Activated naive CD4-positive, alpha-beta T cell treated with anti-CD3 and anti-CD28 coated beads, Interleukin-2, amount 50 U/mL, for 24 hours (primary cell): ENCODE results near the gene UNC119.
"Not testable (repeated sequence)": the region's sequence is repeated elsewhere in the genome, so short reads cannot be mapped to it uniquely, and the experiment has no call there.

Experiments used
- H3K27ac Mint-ChIP-seq: one replicate; pipeline ENCODE4 v1.8.0; 2021; ENCODE audit warnings: mild to moderate bottlenecking, mixed read lengths
- H3K27me3 Mint-ChIP-seq: one replicate; pipeline ENCODE4 v1.8.0; 2021; ENCODE audit warnings: mixed read lengths
- H3K36me3 Mint-ChIP-seq: one replicate; pipeline ENCODE4 v1.8.0; 2021; ENCODE audit warnings: mixed read lengths
- H3K4me1 Mint-ChIP-seq: one replicate; pipeline ENCODE4 v1.8.0; 2021; ENCODE audit warnings: mixed read lengths
- H3K4me3 Mint-ChIP-seq: one replicate; pipeline ENCODE4 v1.8.0; 2021; ENCODE audit warnings: mild to moderate bottlenecking, mixed read lengths
- H3K9me3 Mint-ChIP-seq: one replicate; pipeline ENCODE4 v1.8.0; 2021; ENCODE audit warnings: mixed read lengths

Gene UNC119

DNA sequence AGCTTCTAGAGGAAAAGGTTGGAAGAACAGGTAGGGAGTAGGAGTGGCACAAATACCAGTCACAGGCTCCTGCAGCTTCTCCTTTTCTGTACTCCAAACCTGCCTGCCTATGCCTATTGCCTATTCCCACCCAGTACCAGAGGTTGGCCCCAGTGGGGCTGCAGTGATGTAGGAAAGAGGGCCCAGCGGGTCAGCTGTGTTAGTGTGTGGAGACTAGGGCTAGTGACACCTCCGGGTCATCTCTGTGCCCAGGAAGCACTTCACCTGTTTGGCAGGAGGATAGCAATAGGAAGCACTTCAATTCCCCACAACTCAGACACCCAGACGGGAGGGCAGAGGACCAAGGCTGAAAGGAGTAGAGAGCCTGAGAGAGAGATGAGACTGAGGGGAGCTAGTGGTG, 23.6 kb upstream of the UNC119 start:
- not testable (repeated sequence) for H3K9me3 Mint-ChIP-seq, H3K36me3 Mint-ChIP-seq, H3K27me3 Mint-ChIP-seq
- H3K4me1 Mint-ChIP-seq, result peaks cover 42% of the 10 kb centered on the region
- H3K4me3 Mint-ChIP-seq, result peak overlapping the region; percentile 83
- peak overlapping the region; percentile 65 for H3K27ac Mint-ChIP-seq

DNA sequence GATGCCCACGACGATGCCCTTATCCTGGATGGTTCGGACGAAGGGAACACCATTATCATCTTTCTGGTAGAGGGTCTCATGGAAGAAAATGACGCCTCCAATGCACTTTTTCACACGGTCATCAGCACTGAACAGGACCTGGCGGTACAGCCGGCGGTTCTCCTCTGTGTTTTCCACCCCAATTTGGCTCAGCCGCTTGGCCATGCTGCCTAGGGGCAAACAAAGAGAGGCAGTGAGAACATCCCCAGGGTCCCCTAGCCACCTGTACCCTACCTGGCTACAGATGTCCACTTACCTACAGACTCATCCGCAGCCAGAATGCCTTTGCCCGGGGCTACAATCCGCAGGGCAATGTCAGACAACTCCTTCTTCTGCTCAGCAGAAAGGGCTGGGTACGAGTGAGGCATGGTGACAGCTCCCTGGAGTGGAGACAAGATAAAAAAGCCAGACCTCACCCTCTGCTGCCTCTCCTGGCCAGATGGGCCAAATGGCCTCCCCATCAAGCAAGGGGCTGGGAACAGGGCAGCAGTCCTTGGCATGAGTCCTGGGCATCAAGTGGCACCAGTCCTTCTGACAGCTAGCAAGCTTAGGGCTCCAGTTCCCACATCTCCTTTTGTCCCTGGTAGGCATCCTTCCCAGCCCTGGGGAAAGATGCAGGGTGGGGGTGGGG, 22.8 kb upstream of the UNC119 start:
- Mint-ChIP-seq H3K4me1 (peaks cover 48% of the 10 kb centered on the region), H3K36me3 (peaks cover 2% of the 10 kb centered on the region), H3K27ac (peak overlapping the region; percentile 59), H3K27me3 (no peaks in the 10 kb centered on the region), H3K4me3 (no peak overlapping the region), H3K9me3 (no peaks in the 10 kb centered on the region)

DNA sequence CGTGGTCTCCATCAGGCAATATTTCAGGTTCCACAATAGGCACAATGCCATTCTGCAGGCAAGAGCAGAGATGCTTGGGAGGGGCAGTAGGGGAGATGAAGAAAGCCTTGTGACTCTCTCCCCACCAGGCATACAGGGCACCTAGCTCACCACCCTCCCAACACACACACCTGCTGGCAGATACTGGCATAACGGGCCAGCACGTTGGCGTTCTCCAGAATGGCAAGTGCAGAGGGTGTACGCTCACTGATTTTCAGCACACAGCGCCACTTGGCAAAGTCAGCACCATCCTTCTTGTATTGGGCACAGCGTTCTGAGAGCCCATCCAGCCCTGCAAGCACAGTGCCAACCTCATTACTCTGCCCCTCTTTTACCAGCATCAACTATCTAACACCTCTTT, 22.1 kb upstream of the UNC119 start:
- H3K4me1 Mint-ChIP-seq, result peaks cover 55% of the 10 kb centered on the region
- peaks cover 2% of the 10 kb centered on the region for H3K36me3 Mint-ChIP-seq
- H3K27me3 Mint-ChIP-seq, result no peaks in the 10 kb centered on the region
- H3K4me3 Mint-ChIP-seq, result no peak overlapping the region
- no peaks in the 10 kb centered on the region for H3K9me3 Mint-ChIP-seq
- H3K27ac Mint-ChIP-seq, result no peak overlapping the region

DNA sequence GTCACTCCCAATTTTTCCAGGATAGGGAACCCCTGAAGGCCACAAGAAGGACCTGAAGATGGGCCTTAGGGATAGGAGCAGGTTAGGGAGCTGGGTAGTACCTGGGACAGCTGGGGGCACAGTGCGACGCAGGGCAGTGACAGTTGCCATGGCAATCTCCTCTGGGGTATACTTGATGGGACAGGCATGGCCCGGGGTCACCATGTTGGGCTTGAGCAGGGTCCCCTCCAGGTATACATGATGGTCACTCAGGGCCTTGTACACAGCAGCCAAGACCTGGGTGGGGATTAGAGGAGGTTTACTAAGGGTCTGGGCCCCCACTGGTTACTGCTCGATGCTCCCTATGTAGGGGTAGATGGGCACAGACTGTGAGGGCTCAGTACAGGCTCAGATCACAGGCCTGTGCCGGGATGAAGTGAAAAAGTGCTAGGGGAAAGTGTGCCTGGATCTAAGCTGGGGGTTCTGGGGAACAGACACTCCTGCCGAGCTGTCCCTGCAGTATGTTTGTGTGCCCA, 21.6 kb upstream of the UNC119 start:
- H3K4me1 Mint-ChIP-seq, result peaks cover 58% of the 10 kb centered on the region
- no peak overlapping the region for H3K4me3 Mint-ChIP-seq
- H3K9me3 Mint-ChIP-seq, result no peaks in the 10 kb centered on the region
- H3K27ac Mint-ChIP-seq, result no peak overlapping the region
- H3K36me3 Mint-ChIP-seq, result peaks cover 2% of the 10 kb centered on the region
- H3K27me3 Mint-ChIP-seq, result no peaks in the 10 kb centered on the region

DNA sequence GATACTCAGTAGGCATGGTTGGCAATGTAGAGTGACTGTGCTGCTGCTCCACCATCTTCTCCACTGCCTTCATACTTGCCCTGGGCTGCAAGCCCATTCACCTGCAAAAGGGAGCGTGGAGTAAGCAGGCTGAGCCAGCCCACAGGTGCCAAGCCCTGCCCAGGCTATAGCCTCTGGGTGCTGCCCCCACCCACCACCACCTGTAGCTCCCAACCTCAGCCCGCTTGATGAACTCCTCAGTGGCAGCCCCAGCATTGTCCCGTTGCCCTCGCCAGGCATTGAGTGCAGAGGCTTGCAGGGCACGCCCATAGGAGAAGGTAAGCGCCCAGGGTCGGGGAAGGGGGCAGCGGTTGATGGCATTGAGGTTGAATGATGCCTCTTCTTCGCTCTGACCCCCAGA, 21.1 kb upstream of the UNC119 start:
- Mint-ChIP-seq H3K27me3 (no peaks in the 10 kb centered on the region), H3K27ac (no peak overlapping the region), H3K4me1 (peaks cover 60% of the 10 kb centered on the region), H3K9me3 (no peaks in the 10 kb centered on the region), H3K4me3 (no peak overlapping the region), H3K36me3 (peaks cover 2% of the 10 kb centered on the region)

DNA sequence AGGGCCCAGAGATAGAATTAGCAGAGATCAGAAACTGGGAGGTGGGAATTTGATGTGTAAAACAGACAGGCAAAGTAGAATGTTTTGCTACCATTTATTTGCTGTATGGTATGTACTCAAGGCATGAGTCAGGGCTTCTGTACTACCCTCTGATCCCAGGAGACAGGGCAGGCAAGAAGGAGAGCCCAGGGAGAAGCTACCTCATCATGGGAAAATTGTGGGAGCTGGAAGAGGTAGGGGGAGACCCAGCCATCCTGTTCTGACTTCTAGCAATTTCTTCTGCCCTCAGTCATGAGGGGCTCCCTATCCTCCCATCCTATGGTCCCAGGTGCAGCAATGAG, 20.6 kb upstream of the UNC119 start:
- Mint-ChIP-seq H3K4me3 (no peak overlapping the region), H3K27ac (peak overlapping the region; percentile 10), H3K4me1 (peaks cover 66% of the 10 kb centered on the region)

DNA sequence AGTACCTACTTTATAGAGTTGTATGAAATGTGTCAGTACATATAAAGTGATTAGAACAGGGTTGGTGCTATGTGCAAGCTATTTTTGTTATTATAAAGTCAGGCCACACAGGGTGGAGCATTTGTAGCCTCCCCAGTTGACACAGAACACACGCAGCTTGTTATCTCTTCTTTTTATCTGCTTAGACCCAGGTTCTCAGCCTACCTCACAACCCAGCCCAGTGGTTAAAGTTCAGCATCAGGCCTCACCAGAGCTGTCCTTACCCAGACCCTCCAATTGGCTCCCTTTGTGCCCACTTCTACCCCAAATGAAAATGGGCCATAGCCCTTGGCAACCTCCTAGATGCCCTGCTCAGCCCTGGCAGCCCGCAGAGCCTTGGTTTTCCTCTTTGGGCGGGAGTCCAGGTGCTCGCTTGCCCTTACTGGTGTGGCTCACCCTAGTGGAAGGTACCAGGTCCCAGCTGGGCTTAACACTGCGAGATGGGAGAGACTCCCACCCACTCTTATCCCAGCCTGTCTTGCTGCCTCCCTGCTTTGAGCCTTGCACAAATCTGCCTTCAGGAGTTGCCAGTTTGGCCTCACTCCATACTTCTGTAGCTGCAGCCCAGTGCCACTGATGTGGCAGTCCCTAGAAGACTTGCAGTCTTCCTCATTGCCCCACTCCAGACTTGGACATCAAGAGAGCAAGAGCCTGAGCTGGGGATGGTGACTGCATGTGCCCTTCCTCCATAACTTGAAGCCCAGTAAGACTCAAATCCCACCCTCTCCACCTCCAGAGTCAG, 20.0 kb upstream of the UNC119 start:
- H3K4me3 Mint-ChIP-seq, result peak overlapping the region; percentile 94
- H3K36me3 Mint-ChIP-seq, result peaks cover 4% of the 10 kb centered on the region
- no peaks in the 10 kb centered on the region for H3K9me3 Mint-ChIP-seq
- peak overlapping the region; percentile 87 for H3K27ac Mint-ChIP-seq
- H3K27me3 Mint-ChIP-seq, result no peaks in the 10 kb centered on the region
- H3K4me1 Mint-ChIP-seq, result peaks cover 71% of the 10 kb centered on the region

More for the DNA sequence above, 20.6 kb upstream of the UNC119 start:
- no peaks in the 10 kb centered on the region for H3K27me3 Mint-ChIP-seq
- H3K9me3 Mint-ChIP-seq, result no peaks in the 10 kb centered on the region
- peaks cover 2% of the 10 kb centered on the region for H3K36me3 Mint-ChIP-seq

DNA sequence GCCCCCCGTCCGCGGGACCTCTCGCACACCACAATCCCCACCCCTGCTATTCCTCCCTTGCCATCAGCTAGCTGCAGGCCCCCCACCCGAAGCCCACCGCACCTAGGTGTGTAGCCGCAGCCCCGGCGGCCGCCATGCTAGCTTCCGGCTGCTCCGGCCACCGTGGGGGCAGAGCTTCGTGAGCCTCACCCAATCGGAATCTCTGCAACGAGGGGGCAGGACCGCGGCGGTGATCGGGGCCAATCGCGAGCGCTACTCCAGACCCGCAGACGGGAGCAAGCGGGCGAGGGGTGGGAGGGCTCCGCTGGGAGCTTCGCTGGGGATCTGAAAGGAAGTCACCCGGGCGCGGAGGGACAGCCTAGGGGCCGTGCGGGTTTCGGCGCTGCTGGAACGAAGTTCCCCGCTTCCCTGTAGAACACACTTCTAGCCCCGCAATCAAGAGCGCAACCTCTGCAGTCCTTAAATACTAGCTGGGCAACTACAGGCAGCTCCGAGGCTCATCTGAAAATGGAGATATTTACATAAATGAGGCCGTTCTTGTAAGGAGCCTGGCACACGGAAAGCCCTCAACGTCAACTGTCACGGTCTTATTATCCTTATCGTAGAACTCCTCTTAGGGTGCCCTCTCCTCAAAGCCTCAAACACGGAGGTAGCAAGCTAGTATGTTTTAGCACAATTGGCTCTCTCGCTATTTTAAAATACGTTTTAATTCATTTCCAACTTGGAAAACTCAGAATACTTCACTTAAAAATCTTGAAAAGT, 19.1 kb upstream of the UNC119 start, which contains the start of gene PIGS:
TSS of gene PIGS (minus strand) at position 164 of the 762 bp plus-strand sequence. CDS start at position 136, 28 bp downstream.
- no peaks in the 10 kb centered on the region for H3K9me3 Mint-ChIP-seq
- H3K4me3 Mint-ChIP-seq, result peak within 1 kb of the TSS; percentile 94
- peaks cover 70% of the 10 kb centered on the region for H3K4me1 Mint-ChIP-seq
- no peaks in the 10 kb centered on the region for H3K27me3 Mint-ChIP-seq
- peaks cover 6% of the 10 kb centered on the region for H3K36me3 Mint-ChIP-seq
- peak within 1 kb of the TSS; percentile 97 for H3K27ac Mint-ChIP-seq

DNA sequence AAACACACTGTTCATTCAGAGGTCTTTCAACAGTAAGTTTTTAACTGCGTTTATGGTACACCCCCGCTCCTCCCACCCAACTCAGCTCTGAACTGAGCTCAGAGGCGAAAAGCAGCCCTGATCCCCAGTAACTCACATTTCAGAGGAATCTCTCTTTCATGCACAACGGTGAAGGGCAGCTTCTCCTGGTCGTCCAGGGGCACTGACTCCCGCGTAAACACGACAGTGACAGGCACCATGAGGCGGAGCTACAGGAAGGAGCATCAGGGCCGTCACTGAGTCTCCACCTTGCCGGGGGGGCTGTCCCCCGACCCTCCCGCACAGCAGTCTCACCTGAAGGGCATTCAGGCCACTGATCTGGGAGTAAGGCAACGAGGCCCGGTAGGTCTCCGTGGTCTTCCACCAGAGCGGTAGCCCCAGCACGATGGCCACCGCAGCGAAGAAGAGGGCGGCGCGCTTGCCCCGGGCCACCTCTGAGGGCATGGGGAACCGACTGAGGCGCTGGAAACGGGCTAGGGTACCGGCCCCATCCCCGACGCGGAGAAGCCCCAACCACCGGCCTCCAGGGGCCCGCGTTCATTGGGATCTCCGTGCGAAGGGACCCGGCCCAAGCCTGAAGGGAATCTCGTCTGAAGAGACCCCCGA, 18.4 kb upstream of the UNC119 start:
- Mint-ChIP-seq H3K36me3 (peaks cover 6% of the 10 kb centered on the region), H3K27me3 (no peaks in the 10 kb centered on the region), H3K9me3 (no peaks in the 10 kb centered on the region), H3K4me3 (peak overlapping the region; percentile 94), H3K27ac (peak overlapping the region; percentile 97), H3K4me1 (peaks cover 63% of the 10 kb centered on the region)

DNA sequence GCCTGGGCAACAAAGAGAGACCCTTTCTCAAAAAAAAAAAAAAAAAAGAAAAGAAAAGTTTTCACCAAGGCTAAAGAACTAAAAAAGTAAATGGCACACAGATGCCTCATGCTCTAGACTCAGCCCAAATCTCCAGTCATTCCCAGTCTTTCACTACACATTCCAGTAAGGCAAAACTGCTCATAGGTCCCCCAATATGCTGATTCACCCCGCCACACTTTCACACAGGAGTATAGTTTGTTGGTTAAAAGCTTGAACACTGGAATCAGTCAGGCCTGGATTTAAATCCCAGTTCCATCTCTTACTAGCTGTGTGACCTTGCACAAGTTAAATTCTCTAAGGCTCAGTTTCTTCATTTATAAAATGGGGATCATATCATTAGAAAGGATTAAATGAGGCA, 17.0 kb upstream of the UNC119 start:
- H3K4me1 Mint-ChIP-seq, result peaks cover 65% of the 10 kb centered on the region
- no peaks in the 10 kb centered on the region for H3K9me3 Mint-ChIP-seq
- H3K27me3 Mint-ChIP-seq, result no peaks in the 10 kb centered on the region
- H3K36me3 Mint-ChIP-seq, result peaks cover 6% of the 10 kb centered on the region
- peak overlapping the region; percentile 56 for H3K27ac Mint-ChIP-seq
- peak overlapping the region; percentile 69 for H3K4me3 Mint-ChIP-seq

DNA sequence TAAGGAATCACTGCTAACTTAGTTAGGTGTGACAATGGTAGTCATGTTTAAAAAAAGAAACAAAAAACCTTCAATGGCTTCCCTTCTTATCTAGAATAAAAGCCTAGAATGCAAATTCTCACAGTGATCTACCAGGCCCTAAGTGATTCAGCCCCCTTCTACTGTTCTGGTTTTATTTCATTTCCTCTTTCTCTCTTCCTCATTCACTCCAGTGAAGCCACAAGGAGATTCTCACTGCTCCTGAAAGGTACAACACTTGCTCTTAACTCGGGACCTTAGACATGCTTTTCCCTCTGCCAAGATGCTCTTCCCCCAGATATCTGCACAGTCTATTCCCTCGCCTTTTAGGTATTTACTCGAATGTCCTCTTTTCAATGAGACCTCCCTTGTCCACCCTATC, 15.2 kb upstream of the UNC119 start:
- Mint-ChIP-seq H3K27ac (peak overlapping the region; percentile 84), H3K9me3 (no peaks in the 10 kb centered on the region), H3K36me3 (peaks cover 6% of the 10 kb centered on the region), H3K4me3 (peak overlapping the region; percentile 27), H3K4me1 (peaks cover 53% of the 10 kb centered on the region), H3K27me3 (no peaks in the 10 kb centered on the region)

DNA sequence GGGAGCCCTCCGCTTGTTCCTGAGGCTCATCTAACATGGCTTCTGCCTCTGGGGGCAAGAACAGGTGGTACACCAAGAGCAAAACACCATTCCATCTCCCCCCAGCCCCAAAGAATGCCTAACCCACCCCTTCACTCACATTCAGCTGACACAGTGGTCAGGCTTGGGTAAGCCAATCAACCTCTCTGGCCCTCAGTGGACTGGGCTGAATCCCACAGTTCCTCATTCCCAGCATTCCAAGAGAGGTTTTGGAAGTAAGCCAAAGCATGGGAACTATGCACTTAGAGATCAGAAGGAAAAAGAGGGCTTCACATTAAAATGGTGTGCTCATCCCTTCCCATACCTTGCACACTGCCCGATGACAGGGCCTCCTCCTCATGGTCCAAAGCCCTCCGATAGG, 11.1 kb upstream of the UNC119 start:
- Mint-ChIP-seq H3K27ac (no peak overlapping the region), H3K9me3 (no peaks in the 10 kb centered on the region), H3K36me3 (peaks cover 16% of the 10 kb centered on the region), H3K4me1 (peaks cover 25% of the 10 kb centered on the region), H3K27me3 (no peaks in the 10 kb centered on the region), H3K4me3 (no peak overlapping the region)

DNA sequence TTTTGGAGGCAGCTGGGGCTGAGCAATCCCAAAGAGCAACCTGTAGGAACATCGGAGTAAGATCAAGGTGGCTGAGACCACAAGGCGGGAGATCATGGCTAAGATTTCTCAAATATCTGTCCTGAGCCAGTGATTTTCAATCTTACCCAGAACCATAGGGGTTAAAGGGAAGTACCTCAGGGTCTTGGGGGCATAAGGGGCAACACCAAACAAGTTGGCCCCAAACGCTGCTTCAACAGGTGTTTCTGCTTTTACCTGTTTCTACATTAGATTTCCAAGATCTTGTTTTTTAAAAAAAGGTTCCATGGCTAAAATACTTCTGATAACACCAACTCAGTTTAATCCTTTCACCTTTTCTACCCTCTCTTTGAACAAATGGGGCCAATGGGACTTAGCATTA, 2.6 kb upstream of the UNC119 start:
- no peak overlapping the region for H3K27ac Mint-ChIP-seq
- H3K36me3 Mint-ChIP-seq, result peaks cover 23% of the 10 kb centered on the region
- no peaks in the 10 kb centered on the region for H3K27me3 Mint-ChIP-seq
- H3K4me3 Mint-ChIP-seq, result no peak overlapping the region
- H3K9me3 Mint-ChIP-seq, result no peaks in the 10 kb centered on the region
- H3K4me1 Mint-ChIP-seq, result peaks cover 26% of the 10 kb centered on the region

DNA sequence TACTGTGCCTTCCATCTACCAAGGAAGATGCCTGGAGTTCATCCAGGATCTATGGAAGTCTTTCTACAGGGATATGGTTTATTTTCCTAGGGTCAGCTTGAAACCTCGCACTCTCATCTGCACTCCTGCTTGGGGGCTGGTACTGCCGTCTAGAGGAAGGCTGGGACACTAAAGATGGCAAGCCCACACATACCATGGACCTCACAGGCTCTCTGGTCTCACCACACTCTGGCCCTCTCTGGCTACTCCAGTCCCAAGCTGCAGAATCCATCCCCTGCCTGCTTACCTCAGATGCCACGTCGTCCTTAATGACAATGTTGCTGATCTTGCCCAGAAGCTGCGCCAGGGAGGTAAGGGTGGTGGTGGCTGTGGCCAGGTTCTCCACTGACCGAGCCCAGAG, 2.1 kb upstream of the UNC119 start:
- H3K27ac Mint-ChIP-seq, result no peak overlapping the region
- peaks cover 20% of the 10 kb centered on the region for H3K36me3 Mint-ChIP-seq

DNA sequence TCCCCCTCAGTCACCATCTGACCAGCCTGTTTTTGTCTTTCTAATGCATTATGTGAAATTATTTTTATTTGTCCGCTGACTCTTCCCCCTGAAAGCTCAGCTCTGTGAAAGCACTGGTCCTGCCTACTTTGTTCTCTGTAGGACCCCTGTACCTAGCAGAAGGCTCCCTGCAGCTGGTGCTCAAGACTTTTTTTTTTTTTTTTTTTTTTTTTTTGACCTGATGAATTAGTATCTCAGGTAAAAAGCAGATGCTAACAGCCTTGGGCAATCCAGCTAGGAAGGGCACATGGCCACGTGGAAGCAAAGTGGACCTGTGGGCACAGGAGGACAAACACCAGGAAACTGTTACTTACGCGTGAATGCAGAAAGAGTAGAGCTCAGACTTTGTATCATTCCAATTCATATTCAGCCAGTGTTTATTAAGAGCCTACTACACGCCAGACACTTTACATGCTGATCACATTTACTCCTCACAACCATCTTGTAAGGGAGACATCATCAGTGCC, 629 bp upstream of the UNC119 start:
- no peaks in the 10 kb centered on the region for H3K27me3 Mint-ChIP-seq
- peaks cover 14% of the 10 kb centered on the region for H3K36me3 Mint-ChIP-seq
- H3K9me3 Mint-ChIP-seq, result no peaks in the 10 kb centered on the region
- peaks cover 45% of the 10 kb centered on the region for H3K4me1 Mint-ChIP-seq
- peak overlapping the region; percentile 93 for H3K4me3 Mint-ChIP-seq
- peak overlapping the region; percentile 79 for H3K27ac Mint-ChIP-seq

More for the DNA sequence above, 2.1 kb upstream of the UNC119 start:
- Mint-ChIP-seq H3K4me1 (peaks cover 30% of the 10 kb centered on the region), H3K9me3 (no peaks in the 10 kb centered on the region), H3K4me3 (no peak overlapping the region), H3K27me3 (no peaks in the 10 kb centered on the region)
